Skeletal muscle tissue (tissue), 4 donors: ENCODE results near the gene RBM20. TPM values are rescaled to one million over a fixed set of nuclear protein-coding genes. Genes with fewer than 3 reads are reported as not detected.
A peak's percentile ranks its signal among the peaks of the same experiment; 100 is the strongest.

Experiments
- H3K27ac ChIP-seq: one replicate; pipeline ENCODE4 v1.7.0; 2013; ENCODE audit warnings: mild to moderate bottlenecking, low read depth, low read length, inconsistent platforms
- H3K27me3 ChIP-seq, 3 donors: one replicate each; pipeline ENCODE4 v1.7.0; 2013; ENCODE audit warnings: low read length in 3 of 3; ENCODE audit not compliant: control insufficient read depth in 3 of 3, insufficient read depth in 3 of 3
- H3K36me3 ChIP-seq, 3 donors: one replicate each; pipeline ENCODE4 v1.7.0; 2013; ENCODE audit warnings: low read length in 3 of 3; ENCODE audit not compliant: control insufficient read depth in 3 of 3, insufficient read depth in 3 of 3
- H3K4me1 ChIP-seq, 3 donors: one replicate each; pipeline ENCODE4 v1.7.0; 2013; ENCODE audit warnings: low read length in 3 of 3, mild to moderate bottlenecking in 3 of 3; ENCODE audit not compliant: control insufficient read depth in 3 of 3, insufficient read depth in 3 of 3
- H3K4me3 ChIP-seq, 3 donors: one replicate each; pipeline ENCODE4 v1.7.0; 2013; ENCODE audit warnings: low read length in 3 of 3
- H3K9ac ChIP-seq, 3 donors: one replicate each; pipeline ENCODE4 v1.7.0; 2013; ENCODE audit warnings: low read length in 3 of 3, mild to moderate bottlenecking in 3 of 3, moderate library complexity in 2 of 3, low read depth in 1 of 3
- H3K9me3 ChIP-seq, 3 donors: one replicate each; pipeline ENCODE4 v1.7.0; 2013; ENCODE audit warnings: low read length in 3 of 3; ENCODE audit not compliant: control insufficient read depth in 3 of 3
- total RNA-seq: library from RNA; depleted of rRNA; stranded (reverse); fragments of >200 nt; gene quantifications from one replicate; pipeline ENCODE4 v1.2.3, GENCODE V29; 2014
- donor health status: Osteomylitis.

The RBM20 gene
- total RNA-seq, 1 donor from 2014 or later: 6.3 TPM

GRCh38 chr10:110808615-110809014 is 164.5 kb downstream of the RBM20 start:
- no peaks in the 10 kb centered on the region for H3K27me3 ChIP-seq
- H3K36me3 ChIP-seq: peaks cover 6 to 14% (median 12%) of the 10 kb centered on the region in 3 donors
- no peak overlapping the region for H3K27ac ChIP-seq
- H3K9ac ChIP-seq: no peak overlapping the region
- H3K4me3 ChIP-seq: no peak overlapping the region
- peaks cover 3 to 20% (median 13%) of the 10 kb centered on the region in 3 donors for H3K4me1 ChIP-seq
- no peaks in the 10 kb centered on the region for H3K9me3 ChIP-seq

- Histone ChIP-seq H3K27me3 (no peaks in the 10 kb centered on the region), H3K9me3 (no peaks in the 10 kb centered on the region), H3K27ac (no peak overlapping the region), H3K9ac (no peak overlapping the region), H3K36me3 (peaks cover 6 to 14% (median 12%) of the 10 kb centered on the region in 3 donors), H3K4me3 (no peak overlapping the region), H3K4me1 (peaks cover 0 to 9% (median 0%) of the 10 kb centered on the region in 3 donors)
These were observed 166.5 kb downstream of the RBM20 start for GRCh38 chr10:110810625-110811024.

GRCh38 chr10:110811791-110812581 is 167.8 kb downstream of the RBM20 start:
- H3K27ac ChIP-seq: no peak overlapping the region

GRCh38 chr10:110812583-110812982 is 168.4 kb downstream of the RBM20 start:
- Histone ChIP-seq H3K27me3 (no peaks in the 10 kb centered on the region), H3K4me1 (peaks cover 2 to 21% (median 7%) of the 10 kb centered on the region in 3 donors), H3K9ac (no peak overlapping the region), H3K27ac (no peak overlapping the region), H3K36me3 (peaks cover 6 to 19% (median 12%) of the 10 kb centered on the region in 3 donors), H3K9me3 (no peaks in the 10 kb centered on the region), H3K4me3 (no peak overlapping the region)

More at GRCh38 chr10:110811791-110812581, 167.8 kb downstream of the RBM20 start:
- H3K27me3 ChIP-seq: no peaks in the 10 kb centered on the region
- no peak overlapping the region for H3K9ac ChIP-seq
- H3K4me3 ChIP-seq: no peak overlapping the region
- H3K9me3 ChIP-seq: no peaks in the 10 kb centered on the region
- peaks cover 0 to 15% (median 5%) of the 10 kb centered on the region in 3 donors for H3K4me1 ChIP-seq
- peaks cover 6 to 20% (median 12%) of the 10 kb centered on the region in 3 donors for H3K36me3 ChIP-seq

- H3K4me3 ChIP-seq: no peak overlapping the region
- no peaks in the 10 kb centered on the region for H3K27me3 ChIP-seq
- H3K36me3 ChIP-seq: peaks cover 6 to 19% (median 12%) of the 10 kb centered on the region in 3 donors
- H3K9ac ChIP-seq: no peak overlapping the region
- no peak overlapping the region for H3K27ac ChIP-seq
- no peaks in the 10 kb centered on the region for H3K9me3 ChIP-seq
- peaks cover 12 to 32% (median 17%) of the 10 kb centered on the region in 3 donors for H3K4me1 ChIP-seq
These were observed 169.8 kb downstream of the RBM20 start for GRCh38 chr10:110813743-110814472.

GRCh38 chr10:110815354-110816004 is 171.3 kb downstream of the RBM20 start:
- Histone ChIP-seq H3K4me1 (peaks cover 23 to 48% (median 33%) of the 10 kb centered on the region in 3 donors), H3K36me3 (peaks cover under 1 to 13% (median 3%) of the 10 kb centered on the region in 3 donors), H3K9me3 (no peaks in the 10 kb centered on the region), H3K27ac (no peak overlapping the region), H3K27me3 (no peaks in the 10 kb centered on the region), H3K9ac (no peak overlapping the region), H3K4me3 (no peak overlapping the region)

- no peak overlapping the region for H3K9ac ChIP-seq
- H3K36me3 ChIP-seq: peaks cover 0 to 9% (median 0%) of the 10 kb centered on the region in 3 donors
- no peak overlapping the region for H3K4me3 ChIP-seq
- H3K27me3 ChIP-seq: no peaks in the 10 kb centered on the region
- peak overlapping the region; percentile 94 for H3K27ac ChIP-seq
- peaks cover 38 to 70% (median 52%) of the 10 kb centered on the region in 3 donors for H3K4me1 ChIP-seq
- H3K9me3 ChIP-seq: no peaks in the 10 kb centered on the region
These were observed 173.5 kb downstream of the RBM20 start for GRCh38 chr10:110817614-110818013.

GRCh38 chr10:110818311-110819256 is 174.4 kb downstream of the RBM20 start:
- Histone ChIP-seq H3K4me1 (peaks cover 46 to 79% (median 58%) of the 10 kb centered on the region in 3 donors), H3K27me3 (no peaks in the 10 kb centered on the region), H3K27ac (peak overlapping the region; percentile 94), H3K9ac (peak overlapping the region; percentile 24 to 68 (median 34)), H3K4me3 (no peak overlapping the region), H3K36me3 (peaks cover 0 to 6% (median 0%) of the 10 kb centered on the region in 3 donors), H3K9me3 (no peaks in the 10 kb centered on the region)

GRCh38 chr10:110820321-110820814 is 176.2 kb downstream of the RBM20 start:
- Histone ChIP-seq H3K9ac (peak overlapping the region; percentile 48 to 74 (median 60)), H3K27ac (peak overlapping the region; percentile 94), H3K27me3 (no peaks in the 10 kb centered on the region), H3K4me1 (peaks cover 56 to 84% (median 69%) of the 10 kb centered on the region in 3 donors), H3K9me3 (no peaks in the 10 kb centered on the region), H3K36me3 (peaks cover 0 to 6% (median 1%) of the 10 kb centered on the region in 3 donors), H3K4me3 (peak overlapping the region; percentile 17 to 33 (median 31))
